Inflammatory macrophage treated with lipopolysaccharide for 4 hours (primary cell): ENCODE data around the gene CACNA2D4.

Experiments used
- DNase-seq: peaks from one replicate; pipeline ENCODE4 v3.0.0-alpha.2; 2020

The CACNA2D4 gene

DNA sequence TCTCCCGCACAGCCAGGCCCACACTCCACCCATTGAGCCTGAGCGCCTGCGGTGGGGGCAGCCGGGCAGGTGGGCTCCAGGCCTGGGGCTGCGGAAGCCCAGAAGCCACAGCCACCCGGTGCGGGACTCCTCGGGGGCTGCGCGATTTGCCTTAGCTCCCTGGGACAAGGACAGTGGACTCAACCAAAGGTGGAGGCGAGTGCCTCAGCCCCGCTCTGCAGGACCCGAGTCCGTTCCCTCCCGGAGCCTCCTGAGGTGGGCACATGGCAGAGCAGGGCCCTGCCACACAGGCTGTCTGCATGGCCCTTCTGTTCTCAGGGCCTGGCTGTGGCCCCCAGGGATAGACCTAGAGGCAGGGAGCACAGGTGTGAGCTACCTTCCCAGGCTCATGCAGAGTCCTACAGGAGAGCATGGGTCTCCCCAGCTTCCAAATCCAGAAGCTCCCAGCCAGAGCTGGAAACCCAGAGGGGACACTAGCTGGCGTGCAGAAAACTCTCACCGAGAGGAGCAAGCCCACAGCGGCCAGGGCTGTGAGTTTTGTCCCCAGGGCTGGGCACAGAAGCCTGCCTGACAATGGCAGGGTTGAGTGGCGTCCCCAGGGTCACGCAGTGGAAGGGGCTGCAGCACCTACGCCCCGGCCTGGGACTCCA is 120.3 kb downstream of the CACNA2D4 start:
- DNase-seq, result no peak

DNA sequence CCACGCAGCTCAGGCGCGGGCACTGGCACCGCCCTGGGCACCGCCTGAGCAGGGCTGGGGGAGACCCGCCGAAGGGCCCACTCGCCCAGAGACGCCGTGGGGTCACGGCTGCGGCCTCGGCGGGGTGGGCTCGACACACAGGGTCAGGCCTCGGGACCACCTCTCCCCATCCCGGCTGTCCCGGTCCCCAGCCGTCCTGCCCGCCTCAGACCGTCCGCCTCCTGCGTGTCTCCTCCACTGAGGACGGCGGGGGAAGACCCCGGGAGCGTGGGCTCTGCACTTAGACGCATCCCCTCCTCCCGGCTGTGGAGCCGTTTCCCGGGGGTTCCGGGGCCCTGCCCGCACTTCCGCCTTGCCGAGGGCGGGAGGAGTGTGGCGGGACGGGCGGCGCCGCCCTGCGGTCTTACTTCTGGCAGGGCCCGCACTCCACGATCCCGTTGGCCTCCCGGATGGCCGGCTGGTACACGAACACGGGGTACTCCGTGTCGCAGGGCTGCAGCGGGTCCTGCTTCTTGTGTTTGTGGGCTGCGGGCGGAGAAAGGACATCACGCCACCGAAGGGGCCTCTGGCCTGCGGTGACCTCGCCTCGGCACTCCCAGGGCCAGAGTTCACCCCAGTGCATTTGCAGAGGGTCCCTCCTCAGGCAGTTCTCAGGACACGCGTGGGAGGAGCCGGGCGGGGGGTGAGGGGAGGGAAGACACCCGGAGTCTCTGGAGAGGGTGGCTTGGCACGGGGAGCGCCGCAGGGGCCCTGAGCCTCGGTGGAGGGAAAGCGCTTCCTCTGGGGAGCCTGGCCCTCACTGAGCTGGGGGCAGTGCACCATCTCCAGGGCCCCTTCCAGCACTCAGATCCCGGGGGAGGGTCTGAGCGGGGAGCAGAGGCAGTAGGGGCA is 121.2 kb downstream of the CACNA2D4 start:
- peak; percentile 60 for DNase-seq

DNA sequence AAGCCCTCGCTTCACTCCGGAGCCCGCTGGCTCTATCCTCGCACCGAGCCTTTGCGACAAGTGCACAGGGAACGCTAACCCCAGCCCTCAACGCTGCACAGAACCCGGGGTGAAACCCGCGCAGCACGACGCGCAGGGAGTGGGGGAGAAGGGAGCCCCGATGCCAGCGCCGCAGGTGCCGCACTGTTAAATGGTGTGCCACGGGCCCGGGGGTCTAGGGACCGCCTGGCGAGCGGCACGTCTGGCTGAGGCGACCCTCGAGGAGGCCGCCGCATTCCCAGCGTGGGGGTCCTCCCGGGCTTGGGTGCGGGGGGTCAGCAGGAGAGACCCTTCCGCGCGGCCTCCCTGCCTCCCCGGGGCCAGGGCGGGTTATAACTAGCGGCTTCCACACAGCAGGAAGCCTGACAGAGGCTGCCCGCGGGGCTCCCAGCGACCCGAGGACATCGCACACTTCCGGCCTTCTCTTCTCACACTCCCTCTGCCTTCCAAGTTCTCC is 121.9 kb downstream of the CACNA2D4 start:
- DNase-seq, result peak; percentile 50

DNA sequence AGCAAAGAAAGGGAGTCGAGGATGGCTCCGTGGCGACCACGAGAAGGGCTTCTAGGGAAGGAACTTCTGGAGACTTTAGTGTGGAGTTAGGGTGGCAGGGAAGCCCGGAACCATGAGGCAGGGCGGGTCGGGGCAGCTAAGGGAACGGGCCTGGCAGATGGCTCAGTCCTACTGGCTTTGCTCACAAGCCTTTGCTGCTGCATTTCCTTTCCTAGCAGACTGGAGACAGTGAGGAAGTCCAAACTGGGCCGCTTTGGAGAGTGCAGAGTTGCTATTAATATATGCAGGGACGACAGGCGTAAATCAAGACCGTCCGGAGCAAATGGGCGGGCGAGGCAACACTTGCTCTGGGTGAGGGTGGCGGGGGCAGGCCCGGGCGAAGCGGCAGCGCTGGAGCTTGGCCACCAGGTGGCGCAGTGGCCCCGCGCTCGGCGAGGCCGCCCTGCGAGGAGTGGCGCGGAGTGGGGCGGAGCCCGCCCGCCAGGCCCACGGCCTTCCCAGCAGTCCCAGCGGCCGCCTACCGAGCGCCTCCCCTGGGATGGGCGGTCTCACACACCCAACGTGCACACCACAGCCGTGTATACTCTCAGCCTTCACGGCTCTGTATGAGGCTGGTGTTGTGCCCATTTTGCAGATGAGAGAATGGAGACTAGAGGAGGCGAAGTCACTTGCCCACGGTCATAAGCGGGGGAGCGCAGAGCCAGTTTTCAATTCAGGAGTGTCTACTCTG is 122.5 kb downstream of the CACNA2D4 start:
- peak; percentile 90 for DNase-seq

DNA sequence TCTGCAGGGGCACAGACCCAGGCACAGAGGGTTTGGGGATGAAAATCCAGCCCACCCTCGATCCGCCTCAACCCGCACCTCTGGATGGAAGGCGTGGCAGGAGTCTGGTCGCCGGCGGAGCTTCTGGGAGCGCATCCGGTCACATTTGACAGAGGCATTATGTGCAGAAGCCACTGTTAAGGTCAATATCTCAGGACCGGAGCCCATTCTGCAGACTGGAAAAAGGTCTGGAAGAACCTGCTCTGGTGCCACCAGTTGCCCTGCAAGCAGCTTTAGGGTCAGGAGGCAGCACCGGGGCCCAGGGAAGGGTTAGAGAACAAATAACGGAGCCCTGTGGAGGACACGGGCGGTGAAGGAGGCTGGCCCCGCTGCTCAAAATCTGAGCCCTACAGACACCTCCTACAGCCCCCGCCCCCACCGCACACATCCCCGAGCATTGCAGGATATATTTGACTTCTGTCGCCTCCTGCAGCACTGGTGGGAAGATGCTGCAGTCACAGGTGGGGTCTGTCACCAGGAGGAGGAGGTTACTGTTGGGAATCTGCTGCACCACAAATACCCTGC is 123.1 kb downstream of the CACNA2D4 start:
- no peak for DNase-seq

DNA sequence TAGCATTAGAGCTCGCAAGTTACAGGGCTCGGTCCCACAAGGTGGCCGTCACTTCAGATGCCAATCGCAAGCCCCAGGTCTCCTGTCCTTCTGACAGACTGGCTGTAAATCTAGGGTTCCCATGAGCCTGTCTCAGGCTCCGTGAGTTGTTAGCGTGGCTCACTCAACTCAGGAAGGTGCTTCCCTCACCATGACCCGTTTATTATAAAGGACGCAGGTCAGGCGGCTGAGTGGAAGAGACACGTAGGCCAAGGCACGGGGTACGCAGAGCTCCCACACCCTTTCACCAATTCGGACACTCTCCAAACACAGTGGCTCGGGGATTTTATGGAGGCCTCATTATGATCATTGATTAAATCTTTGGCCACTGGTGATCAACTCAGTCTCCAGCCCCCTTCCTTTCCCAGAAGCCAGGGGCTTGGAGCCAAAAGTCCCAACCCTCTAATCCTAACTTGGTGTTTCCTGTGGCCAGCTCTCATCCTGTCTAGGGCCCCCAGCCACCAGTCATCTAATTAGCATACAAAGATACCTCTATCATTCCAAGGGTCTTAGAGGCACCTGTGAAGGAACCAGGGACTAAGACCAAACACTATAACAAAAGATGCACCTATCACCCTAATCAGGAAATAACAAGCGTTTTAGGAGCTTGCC is 123.9 kb downstream of the CACNA2D4 start:
- DNase-seq, result no peak

DNA sequence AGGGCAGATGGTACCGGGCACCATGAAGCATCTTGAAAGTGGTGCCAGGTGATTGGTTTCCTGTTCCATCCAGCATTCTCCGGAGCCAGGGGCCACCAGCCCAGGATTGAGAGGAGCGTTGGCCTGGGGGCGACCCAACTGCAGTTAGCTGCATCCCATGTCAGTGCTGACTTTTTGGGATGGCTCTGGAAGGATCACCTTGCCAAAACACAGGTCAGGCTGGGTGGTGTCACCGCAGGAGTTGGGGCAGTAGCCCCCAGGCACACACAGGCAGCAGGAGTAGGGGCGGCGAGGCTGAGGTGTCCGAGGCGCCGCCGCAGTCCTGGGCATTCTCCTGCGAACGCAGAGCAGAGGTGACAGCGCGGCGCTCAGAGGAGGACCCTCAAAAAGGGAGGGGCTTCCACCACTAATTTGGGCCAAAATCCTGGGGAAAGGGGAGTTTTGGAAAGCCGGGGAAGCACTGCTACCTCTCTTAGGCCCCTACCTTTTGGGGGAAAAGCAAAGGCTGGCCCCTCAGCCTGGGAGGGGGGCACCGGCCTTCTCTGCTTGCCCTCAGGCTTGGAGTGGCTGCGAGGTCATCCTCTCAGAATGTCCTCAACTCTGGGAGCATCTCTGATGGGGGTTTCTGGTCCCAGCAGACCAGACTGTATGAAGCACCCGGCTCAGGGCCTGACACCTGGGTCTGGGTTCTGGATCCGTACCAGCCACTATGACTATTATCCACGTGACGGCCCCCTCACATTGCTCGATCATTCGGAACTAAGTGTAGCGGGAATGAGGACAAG is 124.8 kb downstream of the CACNA2D4 start:
- DNase-seq, result no peak

DNA sequence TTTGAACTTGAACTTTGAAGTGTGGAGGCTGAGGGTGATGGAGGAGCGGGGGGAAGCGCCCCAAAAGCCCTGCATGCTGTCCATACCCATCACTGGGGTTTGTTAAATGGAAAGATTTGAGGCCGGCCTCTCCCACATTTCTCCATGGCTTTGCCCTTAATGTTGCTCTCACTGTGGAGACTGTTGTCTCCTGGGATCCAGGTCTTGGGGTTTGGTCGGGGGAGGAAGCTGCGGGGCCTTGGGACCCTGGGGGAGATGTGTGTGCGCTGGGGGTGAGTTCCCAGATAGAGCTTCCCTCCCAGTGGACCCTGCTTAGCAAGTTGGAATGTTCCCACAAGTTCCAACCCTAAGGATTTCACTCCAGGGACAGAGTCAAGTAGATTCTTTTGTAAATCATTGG is 126.0 kb downstream of the CACNA2D4 start:
- DNase-seq, result no peak

DNA sequence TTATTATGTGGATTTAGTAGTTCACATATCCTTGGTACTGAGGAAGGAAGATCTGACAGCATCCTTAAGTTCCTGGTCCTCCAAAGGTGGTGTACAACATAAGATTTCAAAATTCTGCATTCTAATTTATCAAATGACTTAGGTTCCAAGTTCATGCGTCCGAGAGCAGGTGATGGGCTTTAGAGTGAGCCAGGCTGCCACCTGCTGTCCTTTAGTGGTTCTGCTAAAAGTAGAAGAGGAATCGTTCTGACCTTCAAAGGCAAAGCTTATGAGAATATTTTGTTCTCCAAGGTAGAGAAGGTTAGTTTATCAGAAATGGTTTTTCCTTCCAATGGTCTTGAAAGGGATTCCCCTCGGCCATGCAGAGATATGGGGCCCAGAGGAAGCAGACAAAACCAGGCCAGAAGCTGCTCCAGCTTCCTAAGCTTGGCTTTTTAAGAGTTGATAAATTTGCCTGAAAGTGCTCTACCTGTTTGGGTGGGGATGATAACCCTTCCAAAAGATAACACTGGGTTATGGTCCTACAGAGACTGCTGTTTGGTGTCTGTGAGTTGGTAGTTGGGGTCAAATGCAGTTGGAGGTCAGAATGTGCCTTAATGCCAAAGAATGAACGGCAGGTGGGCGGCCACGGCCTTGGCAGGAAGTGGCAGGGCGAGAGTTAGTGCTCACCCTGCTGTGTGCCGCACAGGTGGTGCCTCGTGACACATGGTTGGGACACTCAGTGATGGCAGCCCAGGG is 127.2 kb downstream of the CACNA2D4 start:
- peak; percentile 61 for DNase-seq

DNA sequence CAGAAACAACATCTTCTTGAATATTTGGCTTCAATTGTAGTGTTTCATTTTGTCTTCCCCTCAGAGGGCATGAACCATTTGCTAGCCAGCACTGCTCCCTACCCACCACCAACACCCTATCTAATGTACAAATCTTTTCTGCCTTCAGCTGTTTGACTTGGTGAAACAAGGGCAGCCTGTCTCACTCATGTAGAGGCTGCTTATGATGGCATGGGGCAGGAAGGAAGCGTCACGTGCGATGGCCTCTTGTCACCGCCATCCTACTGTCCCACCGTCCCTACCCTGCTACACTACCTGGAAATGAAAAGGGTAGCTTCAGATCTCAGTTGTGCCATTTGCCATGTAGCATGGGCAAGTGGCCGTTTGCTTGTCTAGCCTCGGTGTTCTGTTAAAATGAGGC is 128.0 kb downstream of the CACNA2D4 start:
- DNase-seq, result no peak

DNA sequence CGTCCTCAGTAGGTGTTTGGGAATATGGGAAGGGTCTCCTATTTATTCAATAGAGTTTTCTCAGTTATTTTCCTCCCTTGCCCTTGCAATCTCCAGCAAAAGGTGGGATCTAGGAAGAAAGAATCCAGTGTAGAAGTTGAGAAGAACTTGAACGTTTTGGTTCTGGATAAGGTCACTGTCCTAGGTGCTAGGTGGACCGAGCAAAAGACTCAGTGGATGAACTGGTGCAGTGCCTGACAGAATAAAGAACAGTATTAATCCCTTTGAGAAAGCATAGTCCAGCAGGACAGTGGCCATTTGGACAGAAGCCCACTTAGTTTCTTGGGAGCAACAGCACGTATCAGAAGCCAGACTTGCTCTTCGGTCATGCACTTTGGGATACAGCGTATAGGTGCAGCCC is 130.7 kb downstream of the CACNA2D4 start:
- no peak for DNase-seq

DNA sequence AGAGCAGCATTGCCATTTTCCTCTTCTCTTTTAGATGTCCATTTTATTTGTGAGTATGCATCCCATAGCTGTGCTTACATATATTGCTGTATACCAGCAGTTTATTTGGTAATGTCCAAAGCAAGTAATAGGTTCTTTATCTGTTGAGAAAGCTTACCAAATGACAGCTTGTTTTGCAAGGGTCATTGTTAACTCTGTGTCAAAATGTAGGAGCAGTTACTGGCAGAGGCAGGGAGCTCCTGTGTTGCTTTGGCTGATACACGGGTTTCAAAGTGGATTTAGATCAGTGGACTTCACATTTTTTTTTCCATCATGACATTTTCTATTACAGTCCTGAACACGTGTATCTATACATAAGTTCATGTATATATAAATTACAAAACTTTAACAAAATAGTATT is 136.2 kb downstream of the CACNA2D4 start:
- DNase-seq, result no peak

DNA sequence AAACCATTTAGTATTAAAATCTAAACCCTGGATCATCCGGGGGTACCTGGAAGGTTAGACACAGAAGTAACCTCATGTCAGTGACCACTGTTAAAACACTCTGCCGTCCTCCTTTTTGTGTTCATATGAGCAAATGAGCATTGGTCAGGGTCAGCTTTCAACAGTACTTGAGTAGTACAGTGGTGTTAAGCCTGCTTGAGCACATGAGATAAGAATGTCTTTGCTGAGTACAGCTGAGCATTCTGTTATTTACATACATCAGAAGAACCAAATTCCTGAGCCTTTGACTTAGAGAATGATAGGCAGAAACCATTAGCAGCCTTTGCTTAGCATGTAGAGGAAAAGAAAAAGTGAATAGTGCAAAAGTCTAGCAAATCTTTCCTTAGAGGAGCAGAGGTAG is 136.7 kb downstream of the CACNA2D4 start:
- no peak for DNase-seq

DNA sequence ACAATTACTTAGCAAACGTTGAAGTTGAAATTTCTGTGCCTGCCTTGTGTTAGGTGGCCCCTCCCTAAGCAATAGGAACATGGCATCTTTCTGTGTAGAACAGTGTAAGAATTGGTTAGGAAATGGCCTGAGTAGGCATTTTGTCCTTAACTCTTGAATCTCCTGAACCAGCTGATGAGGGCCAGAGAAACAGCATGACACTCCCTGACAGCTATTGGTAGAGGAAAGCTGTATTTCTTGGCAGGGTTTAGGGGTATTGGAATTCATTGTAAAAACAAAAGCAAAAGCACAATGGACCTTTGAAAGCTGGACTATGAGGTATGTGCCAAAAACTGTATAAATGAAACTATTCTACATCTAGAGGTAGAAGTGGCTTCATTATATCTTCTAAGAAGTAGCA is 138.7 kb downstream of the CACNA2D4 start:
- DNase-seq, result no peak

DNA sequence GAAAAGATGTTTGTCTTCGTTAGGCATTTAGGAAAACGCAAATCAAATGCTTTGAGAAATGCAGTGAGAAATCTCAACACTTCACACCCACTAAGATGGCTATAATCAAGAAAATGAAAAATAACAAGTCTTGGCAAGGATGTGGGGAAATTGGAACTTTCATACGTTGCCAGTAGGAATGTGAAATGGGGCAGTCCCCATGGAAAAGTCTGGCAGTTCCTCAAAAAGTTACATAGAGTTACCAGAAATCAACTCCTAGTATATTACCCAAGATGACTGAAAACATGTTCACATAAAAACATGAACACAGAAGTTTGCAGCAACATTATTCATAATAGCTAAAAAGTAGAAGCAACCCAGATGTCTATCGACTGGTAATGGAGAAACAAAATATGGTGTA is 139.5 kb downstream of the CACNA2D4 start:
- peak; percentile 23 for DNase-seq

DNA sequence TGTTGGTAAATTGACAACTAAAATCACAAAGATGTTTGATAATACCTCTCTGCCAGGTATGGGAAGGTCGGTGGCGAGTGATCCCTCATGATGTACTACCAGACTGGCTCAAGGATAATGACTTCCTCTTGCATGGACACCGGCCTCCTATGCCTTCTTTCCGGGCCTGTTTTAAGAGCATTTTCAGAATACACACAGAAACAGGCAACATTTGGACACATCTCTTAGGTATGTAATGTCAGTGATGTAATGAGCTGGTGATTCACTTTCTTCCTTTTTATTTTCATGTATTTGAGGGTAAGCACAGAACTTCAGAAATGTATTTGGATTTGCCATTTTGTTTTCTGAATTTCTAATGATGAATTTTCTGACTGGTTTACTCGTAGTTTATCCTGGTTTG is 140.7 kb downstream of the CACNA2D4 start:
- no peak for DNase-seq

DNA sequence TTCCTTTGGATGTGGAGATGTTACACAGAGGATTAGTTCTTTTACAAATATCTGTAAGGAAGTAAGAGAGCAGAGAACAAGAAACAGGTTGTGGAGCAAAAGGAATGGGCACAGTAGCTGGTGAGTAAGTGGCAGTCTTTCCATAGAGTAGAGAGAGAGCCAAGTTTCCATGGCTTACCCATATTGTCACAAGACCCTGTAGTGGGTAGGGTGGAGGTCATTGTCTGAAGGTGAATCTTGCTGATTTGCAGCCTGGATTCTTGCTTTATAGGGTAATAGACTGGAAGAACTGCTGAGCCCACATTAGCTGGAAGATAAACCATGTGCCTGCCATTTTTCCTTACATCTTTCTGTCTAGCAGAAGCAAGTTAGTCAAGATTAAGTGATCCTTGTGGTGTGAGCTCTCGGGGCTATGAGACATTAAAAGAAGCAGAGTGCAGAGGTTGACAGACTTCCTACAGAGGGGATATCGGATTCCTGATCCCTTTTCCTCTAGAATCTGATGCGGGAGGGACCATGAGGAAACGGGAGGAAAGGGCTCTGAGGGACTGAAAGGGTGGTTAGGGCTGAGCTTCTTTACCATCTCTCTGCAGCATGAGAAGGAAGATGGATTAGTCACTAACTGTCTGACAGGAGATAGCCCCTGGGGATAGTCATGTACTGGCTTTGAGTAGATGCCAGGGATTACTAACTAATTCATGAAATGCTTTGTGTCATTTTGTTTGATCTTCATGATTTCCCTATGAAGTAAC is 142.1 kb downstream of the CACNA2D4 start:
- DNase-seq, result no peak

DNA sequence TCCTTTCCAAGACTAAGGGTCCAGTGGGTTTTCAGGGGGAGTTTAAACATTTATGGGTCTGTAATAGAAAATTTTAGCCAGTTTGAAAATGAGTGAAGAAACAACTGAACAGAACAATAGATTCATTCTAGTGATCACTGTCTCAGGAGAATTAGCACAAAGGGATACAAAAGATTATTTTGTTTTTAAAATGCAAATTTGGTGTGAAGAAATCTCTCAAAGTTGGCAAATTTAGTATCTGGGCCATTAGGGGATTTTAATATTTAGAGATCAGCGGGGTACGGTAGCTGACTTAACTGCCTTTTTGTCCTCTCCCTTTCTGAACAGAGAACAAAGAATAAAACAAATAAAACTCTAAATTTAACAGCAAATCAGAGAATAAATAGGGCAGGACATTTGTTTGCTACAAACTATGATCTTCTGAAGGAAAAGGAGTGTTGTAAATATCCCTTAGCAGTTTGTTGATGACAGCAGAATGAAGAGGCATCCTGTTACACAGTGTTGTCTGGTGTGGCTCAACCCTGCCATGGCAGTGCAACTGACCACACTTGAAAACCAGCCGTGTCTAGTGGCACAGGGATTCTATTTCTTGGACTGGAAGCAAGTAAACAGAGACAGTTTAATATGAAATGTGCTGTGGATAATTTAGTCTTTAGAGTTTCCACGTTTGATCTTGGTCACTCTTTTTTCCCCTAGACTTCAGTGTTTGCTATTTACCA is 144.4 kb downstream of the CACNA2D4 start:
- no peak for DNase-seq

DNA sequence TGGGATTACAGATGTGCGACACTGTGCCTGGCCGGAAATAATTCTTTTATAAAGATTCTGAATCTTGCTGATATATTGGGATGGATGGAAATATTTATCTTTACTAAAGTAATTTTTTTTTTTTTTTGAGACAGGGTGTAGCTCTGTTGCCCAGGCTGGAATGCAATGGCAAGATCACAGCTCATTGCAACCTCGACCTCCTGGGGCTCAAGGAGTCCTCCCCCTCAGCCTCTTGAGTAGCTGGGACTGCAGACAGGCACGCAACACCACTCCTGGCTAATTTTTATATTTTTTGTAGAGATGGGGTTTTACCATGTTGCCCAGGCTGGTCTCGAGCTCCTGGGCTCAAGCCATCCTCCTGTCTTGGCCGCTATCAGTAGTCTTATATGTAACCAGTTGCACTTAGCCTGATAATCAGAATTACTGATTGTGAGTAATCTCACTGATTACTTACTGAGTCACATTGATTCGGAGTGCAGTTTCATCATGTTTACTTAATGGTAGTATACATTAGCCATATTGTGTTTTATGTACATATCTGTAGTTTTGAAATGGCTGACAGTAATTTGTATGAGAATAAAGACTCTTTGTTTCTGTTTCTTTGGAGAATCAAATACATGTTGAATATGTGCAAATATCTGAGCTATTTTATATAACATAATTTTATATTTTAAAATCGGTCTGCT is 148.5 kb downstream of the CACNA2D4 start:
- DNase-seq, result no peak
